ENCODE data around the gene FAM181A.

GRCh38 chr14:93914278-93914677 lies 12.9 kb upstream of the FAM181A start:
- TF ChIP-seq RCOR1 (conservative IDR thresholded peaks at IDR 0.05; ENCODE audit: low read depth, low read length) (no peak), MAX (IDR thresholded peaks at IDR 0.05; ENCODE audit: low read depth, low read length) (no peak), CTCF (IDR thresholded peaks at IDR 0.05 in 2 of 3, conservative IDR thresholded peaks at IDR 0.05 in 1 of 3; ENCODE audit: control insufficient read depth in 2 of 3, extremely low read depth in 1 of 3, insufficient read depth in 1 of 3, low read depth in 3 of 3, low read length in 3 of 3) (no peak), RELA (IDR thresholded peaks at IDR 0.05; ENCODE audit: borderline replicate concordance, partially characterized antibody) (no peak), ATF2 (IDR thresholded peaks at IDR 0.05; ENCODE audit: low read length) (no peak), HCFC1 (IDR thresholded peaks at IDR 0.05; ENCODE audit: low read length) (no peak), EZH2 (IDR thresholded peaks at IDR 0.05; ENCODE audit: borderline replicate concordance, control insufficient read depth, low read depth, low read length) (no peak), POLR2AphosphoS2 (IDR thresholded peaks at IDR 0.05; ENCODE audit: low read depth, low read length) (no peak), EGR1 (IDR thresholded peaks at IDR 0.05; ENCODE audit: borderline replicate concordance in 1 of 2, low read depth in 2 of 2, low read length in 2 of 2) (no peak), RAD21 (IDR thresholded peaks at IDR 0.05; ENCODE audit: insufficient read depth, low read depth, low read length) (no peak), REST (IDR thresholded peaks at IDR 0.05; ENCODE audit: low read depth, low read length) (no peak)
